ENCODE data around the gene CENPE.

- TF ChIP-seq, protein P1, sequence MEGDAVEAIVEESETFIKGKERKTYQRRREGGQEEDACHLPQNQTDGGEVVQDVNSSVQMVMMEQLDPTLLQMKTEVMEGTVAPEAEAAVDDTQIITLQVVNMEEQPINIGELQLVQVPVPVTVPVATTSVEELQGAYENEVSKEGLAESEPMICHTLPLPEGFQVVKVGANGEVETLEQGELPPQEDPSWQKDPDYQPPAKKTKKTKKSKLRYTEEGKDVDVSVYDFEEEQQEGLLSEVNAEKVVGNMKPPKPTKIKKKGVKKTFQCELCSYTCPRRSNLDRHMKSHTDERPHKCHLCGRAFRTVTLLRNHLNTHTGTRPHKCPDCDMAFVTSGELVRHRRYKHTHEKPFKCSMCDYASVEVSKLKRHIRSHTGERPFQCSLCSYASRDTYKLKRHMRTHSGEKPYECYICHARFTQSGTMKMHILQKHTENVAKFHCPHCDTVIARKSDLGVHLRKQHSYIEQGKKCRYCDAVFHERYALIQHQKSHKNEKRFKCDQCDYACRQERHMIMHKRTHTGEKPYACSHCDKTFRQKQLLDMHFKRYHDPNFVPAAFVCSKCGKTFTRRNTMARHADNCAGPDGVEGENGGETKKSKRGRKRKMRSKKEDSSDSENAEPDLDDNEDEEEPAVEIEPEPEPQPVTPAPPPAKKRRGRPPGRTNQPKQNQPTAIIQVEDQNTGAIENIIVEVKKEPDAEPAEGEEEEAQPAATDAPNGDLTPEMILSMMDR (IDR thresholded peaks at IDR 0.05), result no peak
- no peak for TF ChIP-seq POLR2A (IDR thresholded peaks at IDR 0.05)
Measured at GRCh38 chr4:103076747-103077347, 121.3 kb downstream of the CENPE start, which contains the start of gene SLC9B2.

Data from Peyer's patch (tissue), 4 donors.